GM18499 (cell line): ENCODE results near the gene PRR5.
"Not testable (repeated sequence)": the region's sequence is repeated elsewhere in the genome, so short reads cannot be mapped to it uniquely, and the experiment has no call there.

Experiments
- ATAC-seq: cut with Tn5 transposase; IDR thresholded peaks from one replicate; pipeline ENCODE4 v1.9.1; 2021; ENCODE audit warnings: moderate number of reproducible peaks; ENCODE audit not compliant: insufficient read depth, unreplicated experiment

PRR5 gene

DNA sequence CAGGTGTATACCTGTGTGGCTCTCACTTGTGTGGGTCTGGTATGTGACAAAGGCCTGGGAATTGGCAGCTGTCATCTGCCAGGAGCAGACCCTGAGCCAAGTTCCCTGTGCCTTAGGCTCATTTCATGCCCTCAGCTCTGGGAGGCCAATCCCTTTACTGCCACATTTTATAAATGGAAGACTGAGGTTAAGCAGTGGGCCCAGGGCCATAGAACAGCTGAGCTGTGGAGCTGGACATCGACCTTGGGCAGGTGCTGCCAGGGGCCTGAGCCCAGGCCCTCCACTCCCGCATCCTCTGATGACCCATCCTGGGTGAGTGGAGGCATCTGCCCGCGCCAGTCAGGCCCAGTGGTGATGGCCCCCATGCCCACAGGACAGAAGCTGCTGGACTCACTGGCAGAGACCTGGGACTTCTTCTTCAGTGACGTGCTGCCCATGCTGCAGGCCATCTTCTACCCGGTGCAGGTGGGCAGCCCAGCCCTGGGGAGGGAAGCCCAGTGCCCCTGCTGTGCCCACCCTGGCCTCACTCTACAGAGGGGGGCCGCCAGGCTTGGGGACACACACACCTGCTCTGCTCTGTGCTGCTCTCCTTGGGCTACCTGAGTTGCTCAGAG lies 29.5 kb downstream of the PRR5 start:
- no peak for ATAC-seq

DNA sequence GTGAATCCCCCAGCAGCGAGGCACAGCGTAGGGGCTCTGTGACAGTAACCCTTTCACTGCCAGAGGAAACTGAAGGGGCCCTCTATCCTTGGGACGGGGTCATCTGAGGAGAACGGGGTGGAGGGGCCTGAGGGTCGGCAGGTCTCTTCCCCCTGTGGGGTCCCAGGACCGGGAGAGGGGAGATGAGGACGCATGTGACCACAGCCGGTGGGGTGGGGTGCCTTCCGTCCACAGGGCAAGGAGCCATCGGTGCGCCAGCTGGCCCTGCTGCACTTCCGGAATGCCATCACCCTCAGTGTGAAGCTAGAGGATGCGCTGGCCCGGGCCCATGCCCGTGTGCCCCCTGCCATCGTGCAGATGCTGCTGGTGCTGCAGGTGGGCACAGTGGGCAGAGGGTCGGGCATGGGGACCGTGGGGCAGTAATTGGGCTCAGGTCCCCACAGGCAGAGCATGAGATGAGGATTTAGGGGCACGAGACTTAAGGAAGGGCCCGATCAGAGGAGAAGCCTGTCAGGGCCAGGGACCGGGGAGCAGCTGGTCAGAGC lies 30.1 kb downstream of the PRR5 start:
- no peak for ATAC-seq

DNA sequence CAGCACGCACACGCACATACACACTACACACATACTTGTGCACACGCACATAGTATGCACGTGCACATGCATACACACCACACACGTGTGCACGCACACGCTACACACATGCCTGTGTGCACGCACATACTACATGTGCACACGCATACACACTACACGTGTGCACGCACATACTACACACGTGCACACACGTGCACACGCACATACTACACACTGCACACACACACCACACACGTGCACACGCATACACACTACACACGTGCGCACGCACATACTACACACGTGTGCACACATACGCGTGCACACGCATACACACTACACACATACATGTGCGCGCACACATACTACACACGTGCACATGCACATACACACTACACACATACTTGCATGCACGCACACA lies 30.7 kb downstream of the PRR5 start:
- no peak for ATAC-seq

DNA sequence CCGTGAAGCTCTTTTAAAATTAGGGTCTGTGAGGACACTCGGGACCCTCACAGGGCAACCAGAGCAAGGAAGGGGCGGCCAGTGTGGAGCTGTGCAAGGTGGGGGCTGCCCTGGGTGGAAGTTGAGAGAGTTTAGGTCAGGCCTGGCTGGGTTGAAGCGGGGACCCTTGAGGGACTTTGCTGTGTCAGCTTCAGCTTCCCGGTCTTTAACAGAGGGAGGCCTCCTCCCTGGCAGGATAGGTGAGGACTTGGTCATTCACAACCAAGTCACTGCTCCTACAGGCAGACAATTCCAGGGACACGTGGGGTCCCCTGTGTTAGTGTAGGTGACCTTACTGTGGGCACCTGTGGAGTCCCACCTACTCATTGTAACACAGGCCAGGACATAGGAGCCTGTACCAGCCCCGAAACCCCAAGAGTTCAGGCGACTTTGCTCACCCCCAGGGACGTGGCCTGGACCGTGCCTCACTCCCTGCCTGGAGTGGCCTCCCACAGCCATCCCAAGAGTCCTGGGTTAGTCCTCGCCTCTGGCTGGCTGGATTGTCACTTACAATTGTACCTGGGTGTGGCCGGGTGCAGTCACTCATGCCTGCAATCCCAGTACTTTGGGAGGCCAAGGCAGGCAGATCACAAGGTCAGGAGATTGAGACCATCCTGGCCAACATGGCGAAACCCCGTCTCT lies 31.6 kb downstream of the PRR5 start:
- no peak for ATAC-seq

DNA sequence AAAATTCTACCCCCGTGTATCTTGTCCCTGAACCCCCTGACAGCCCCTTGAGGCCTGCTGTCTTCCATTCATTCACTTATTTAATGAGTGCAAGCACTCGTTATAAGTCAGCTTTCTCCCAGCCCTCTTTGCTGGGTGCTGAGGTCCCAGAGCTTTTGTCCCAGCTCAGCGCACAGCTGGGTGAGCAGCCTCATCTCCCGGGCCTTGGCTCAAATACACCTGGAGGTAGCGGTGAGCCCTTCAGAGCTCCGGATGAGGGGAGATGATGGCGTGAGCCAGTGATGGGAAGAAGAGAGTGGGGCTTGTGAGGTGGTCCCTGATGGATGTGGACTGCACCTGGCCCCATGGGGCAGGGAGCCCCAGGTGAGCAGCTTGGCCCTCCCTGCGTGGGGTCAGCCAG lies 32.3 kb downstream of the PRR5 start:
- ATAC-seq: no peak

DNA sequence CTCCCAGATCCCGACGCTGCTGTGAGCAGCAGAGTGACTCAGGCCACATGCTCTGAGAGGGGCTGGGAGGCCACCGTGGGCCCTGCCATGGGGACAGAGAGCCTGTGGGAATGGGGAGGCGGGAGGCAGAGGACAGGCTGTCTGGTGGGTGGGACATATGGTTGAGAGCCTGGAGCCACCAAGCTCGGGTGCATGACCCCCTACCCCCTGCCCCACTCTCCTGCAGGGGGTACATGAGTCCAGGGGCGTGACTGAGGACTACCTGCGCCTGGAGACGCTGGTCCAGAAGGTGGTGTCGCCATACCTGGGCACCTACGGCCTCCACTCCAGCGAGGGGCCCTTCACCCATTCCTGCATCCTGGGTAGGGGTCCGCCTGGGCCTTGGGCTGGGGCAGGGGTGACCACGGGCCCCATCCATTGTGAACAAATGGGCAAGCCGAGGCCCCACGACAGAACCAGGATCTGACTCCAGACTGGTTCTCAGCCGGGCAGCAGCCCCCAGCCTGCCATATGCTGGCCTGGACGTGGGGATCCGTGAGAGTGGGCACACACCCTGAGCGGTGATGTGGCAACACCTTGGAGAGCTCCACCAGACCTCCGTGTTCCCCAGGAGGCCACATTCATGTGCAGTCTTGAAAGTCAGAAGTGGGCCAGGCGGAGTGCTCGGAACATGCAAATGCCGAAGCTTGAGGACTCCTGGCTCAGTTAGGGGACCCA lies 33.0 kb downstream of the PRR5 start:
- no peak for ATAC-seq

DNA sequence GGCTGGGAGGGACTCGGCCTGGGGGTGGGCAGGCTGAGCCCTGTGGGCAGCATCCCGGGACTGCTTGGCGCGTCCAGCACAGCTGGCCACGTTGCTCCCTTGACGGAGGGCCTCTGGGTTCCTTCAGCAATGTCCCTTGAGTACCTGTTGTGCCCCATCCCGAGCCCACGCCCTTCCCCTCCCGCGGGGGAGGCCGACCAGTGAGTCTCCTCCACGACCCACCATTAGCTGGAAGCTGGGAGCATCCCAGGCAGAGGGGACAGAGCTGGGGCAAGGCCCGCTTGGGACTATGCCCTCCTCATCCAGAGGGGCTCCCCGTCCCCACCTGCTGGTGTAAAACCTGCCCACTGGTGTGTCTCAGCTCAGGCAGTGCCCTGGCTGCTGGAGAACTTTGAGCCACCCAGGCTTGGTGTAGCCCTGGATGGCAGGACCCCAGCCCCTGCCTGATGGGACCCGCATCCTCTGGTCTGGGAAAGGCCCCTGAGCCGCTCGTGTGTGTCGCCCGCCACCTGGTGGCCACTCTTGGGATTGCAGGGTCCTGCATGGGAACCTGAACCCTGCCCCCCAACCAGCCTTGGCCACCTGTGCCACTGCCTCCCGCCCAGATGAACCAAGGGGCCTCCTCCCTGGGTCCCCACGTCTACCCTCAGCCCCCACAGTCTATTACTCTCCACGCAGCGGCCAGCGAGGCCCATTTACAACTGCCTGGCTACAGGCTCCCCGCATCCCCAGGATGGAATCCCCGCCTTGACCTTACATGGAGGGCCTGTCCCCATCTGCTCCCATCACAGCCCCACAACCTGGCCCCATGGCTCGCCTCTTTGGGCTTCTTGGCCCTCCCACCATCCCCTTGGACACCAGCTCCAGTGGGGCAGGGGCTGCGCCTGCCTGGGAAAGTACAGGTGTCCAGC lies 33.8 kb downstream of the PRR5 start:
- no peak for ATAC-seq

DNA sequence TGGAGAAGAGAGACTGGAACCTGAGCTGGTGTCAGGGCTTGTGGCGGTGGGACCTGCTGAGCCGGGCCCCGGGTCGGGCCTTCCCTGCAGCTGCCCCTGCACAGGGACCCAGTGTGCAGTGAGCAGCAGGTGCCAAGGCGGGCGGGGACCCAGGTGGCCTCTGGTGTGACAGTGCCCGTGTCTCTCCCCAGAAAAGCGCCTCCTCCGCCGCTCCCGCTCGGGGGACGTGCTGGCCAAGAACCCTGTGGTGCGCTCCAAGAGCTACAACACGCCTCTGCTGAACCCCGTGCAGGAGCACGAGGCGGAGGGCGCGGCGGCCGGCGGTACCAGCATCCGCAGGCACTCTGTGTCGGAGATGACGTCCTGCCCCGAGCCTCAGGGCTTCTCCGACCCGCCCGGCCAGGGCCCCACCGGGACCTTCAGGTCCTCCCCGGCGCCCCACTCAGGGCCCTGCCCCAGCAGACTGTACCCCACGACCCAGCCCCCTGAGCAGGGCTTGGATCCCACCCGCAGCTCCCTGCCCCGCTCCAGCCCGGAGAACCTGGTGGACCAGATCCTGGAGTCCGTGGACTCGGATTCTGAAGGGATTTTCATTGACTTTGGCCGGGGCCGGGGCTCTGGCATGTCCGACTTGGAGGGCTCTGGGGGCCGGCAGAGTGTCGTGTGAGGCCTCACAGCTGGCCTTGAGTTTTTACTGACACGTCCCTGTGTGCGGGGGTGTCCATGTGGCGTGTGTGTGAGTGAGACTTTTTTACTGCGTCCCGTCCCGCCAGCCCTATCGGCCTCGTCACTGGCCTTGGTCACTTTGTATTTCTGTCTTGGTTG lies 34.8 kb downstream of the PRR5 start:
- ATAC-seq: no peak

DNA sequence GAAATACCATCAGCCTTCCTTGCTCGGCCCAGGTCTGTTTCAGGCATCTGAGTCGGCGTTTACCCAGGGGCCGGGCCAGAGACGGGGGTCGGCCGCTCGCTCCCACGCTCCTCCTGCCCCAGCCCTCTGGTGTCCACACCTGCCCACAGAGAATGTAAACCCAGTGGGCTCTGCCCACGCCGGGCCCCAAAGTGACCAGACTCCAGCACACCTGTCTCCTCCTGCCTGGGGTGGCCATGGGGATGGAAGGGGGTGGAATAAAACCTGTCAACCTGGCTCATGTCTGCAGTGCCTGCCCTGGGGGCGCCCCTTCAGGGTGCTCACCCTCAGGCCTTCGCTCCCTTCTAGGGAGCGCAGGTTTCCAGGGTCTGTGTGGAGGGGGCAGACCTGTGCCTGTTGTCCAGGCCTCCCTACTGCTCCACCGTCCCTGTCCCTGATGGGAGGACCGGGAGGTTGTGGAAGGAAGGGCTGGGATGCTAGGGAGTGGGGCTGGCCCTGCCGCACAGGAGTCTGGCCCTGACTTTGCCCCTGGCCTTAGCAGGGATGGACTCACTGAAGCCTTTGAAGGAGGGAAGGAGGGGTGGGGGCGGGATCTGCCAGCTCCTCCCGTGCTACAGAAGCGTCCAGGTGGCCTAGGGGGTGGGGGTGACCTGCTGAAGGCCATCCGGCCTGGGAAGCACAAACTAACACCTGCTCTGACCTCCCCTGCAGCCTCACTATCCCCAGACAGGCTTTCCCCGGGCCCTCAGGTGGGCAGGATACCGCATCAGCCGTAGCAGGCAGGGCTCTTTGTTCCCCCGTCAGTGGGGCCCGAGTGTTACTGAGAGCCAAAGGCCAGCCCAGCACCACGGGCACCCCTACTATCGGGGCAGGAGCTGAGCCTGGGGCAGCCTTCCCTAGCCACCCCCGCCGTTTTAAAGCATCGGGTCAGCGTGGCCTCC lies 35.7 kb downstream of the PRR5 start:
- ATAC-seq: no peak

DNA sequence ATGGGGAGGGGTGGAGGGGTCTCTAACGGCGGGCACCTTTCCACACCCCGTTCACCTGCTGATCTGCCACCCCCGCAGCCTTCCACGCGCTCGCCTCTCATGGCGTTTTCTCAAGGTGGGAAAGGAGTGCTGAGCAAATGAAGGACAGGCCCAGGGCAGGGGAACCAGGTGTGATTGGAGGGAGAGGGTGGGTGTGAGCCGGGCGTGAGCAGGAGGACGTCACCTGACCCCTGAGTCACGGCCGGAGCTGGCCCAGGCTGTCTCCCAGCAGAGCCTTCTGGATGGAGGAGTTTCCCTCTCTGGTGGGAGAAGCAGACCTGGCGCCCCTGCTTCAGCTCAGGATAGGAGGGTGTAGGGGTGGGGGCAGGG lies 36.3 kb downstream of the PRR5 start:
- no peak for ATAC-seq

DNA sequence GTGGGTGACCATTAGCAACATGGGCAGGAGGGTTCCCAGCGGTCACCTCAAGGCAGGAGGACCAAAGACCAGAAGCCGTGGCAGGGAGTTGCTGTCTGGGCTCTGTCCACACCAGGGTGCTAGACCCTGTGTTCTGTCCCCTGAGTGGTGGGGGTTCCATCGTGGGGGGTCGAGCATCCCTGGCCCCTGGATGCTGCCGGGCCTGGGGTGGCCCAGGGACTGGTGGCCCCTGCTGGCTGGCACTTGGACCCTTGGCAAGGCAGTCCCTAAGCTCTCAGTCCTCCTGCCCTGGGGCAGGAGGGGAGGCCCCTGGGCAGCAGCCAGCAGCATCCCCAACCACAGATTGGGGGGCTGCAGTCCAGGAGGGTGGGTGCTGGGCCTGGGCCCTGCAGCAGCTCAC lies 37.0 kb downstream of the PRR5 start:
- no peak for ATAC-seq

DNA sequence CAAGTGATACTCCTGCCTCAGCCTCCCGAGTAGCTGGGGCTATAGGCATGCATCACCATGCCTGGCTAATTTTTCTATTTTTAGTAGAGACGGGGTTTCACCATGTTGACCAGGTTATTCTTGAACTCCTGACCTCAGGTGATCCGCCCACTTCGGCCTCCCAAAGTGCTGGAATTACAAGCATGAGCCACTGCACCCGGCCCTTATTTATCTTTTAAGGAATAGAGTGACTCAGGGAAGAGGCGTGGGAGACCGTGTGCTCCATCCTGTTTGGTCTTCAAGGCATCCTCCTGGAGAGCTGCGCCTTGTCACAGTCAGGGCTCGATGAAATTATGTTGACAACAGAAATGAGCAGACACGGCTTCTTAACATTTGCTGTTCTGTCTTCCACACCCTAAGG lies 37.7 kb downstream of the PRR5 start:
- ATAC-seq: not testable (repeated sequence)

DNA sequence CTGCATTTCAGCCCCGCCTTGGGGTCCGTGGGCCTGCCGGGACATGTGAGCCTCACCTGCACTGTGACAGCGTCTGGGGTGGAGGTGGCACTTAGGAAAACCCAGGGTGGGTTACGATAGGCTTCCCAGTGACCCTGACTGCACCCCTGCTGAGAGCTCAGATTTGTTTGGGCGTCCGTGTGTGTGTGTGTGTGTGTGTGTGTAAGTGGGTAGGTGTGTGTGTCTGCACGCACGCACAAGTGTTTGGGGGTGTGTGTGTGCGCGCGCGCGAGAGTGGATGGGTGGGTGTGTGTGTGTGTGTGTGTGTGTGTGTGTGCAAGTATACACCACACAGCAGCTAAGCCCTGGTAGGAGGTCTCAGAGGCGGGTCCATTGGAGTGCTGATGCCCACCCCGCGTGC lies 38.3 kb downstream of the PRR5 start:
- ATAC-seq: no peak

DNA sequence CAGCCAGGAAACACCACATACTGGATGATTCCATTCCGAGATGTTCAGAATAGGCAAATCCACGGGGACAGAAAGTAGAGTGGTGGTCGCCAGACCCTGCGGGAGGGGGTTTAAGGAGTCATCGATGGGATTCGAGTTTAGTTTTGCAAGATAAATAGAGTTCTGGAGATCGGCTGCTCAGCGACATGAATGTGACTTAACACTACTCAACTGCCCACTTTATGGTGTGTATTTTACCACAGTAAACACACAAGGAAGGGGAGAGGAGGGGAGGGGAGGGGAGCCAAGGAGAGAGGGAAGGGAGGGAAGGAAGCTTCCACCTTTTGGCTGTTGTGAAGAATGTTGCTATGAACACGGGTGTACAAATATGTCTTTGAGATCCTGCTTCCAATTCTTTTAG lies 39.9 kb downstream of the PRR5 start:
- no peak for ATAC-seq

DNA sequence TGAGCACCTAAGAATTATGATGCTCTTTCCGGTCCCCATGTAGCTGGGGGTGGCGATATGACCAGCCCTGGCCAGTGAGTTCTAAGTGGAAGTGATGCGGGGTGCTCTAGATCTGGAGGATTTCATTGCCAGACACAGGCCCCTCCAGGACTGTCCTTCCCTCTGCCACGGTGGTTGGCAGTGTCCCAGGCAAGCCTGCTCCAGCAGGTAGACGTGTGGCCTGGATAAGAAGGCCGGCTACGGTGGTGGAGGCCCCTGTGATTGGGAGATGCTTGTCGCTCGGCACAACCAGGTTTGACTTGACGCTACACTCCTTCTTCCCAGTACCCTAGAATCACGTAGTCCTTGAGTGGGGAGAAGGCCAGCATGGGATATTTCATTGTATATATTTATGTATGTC lies 41.2 kb downstream of the PRR5 start:
- ATAC-seq: no peak

DNA sequence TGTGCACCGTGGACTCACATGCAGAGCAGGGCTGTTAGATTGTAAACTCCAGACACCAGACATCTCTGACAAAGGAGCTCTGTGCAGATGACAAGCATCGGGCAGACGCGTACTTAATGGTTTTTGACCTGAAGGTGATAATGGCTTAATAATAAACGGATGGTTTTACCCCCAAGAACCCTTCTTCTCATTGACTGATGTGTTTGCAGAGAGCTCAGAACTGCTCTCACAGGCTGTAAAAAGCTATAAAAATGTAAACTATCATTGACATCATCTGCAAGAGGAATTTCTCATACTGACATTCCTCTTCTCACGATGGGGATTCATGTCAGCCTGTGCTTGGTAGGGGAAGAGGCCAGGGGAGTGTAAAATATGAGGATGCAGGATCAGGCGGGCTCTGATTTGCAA lies 41.8 kb downstream of the PRR5 start:
- ATAC-seq: no peak

DNA sequence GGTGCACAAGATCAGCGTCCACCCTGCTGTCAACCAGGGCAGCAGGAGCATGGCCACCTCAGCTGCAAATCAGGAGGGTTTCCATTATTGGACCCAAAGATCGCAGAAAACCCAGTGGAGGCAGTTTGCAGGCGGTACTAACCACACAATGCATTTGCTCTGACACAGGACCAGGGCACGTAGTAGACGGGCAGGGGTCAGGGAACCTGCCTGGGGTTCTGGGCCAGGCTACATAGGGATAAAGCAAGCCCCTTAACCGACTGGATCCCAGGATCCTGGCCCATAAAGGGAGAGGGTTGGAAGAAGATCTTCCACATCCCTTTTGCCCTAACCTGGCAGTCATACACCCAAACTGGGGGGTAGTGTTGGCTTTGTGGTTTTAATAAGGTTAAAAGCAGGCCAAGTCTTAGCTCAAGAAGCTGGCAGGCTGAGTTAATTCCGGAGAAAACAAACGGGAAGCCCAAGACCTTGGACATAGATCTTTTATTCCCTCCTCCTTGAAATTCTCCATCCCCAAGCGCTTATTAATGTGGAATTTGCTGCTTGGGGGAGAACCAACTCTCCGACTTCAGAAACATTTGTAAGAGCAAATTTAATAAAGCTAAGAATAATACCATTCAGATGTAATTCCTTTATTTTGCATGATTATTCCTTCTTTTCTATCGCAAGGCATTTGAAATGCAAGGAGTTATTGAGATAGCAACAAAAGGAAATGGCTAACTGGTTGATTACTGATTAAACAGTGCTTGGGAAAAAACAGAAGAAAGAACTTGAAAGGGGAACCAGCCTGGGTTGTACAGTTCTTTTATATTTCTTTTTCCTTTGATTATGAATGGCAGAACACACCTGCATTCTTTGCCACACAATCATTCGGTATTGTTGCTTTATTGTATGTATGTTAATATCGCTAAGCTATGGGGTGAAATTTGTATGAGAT lies 44.1 kb downstream of the PRR5 start:
- ATAC-seq: no peak

DNA sequence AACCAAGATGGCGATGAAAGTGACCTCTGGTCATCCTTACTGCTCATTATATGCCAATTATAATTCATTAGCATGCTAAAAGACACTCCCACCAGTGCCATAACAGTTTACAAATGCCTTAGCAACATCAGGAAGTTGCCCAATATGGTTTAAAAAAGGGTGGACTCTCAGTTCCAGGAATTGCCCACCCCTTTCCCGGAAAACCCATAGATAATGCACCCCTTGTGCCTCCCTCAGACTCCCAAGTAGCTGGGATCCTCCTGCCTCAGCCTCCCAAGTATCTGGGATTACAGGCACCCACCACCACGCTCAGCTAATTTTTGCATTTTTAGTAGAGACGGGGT lies 45.8 kb downstream of the PRR5 start:
- not testable (repeated sequence) for ATAC-seq
